Common myeloid progenitor, CD34-positive (primary cell): ENCODE measurements around the gene SYT7.

Experiments
- CTCF ChIA-PET: fragments of 350-600 bp; sonication (Branson Sonifier 250); formaldehyde crosslinking; loops from one replicate; lab custom pipeline; 2021; ENCODE audit warnings: antibody characterized with exemption; lab: Charles Lee
- POLR2A ChIA-PET: fragments of 350-600 bp; sonication (Branson Sonifier 250); formaldehyde crosslinking; loops from one replicate; lab custom pipeline; 2021; ENCODE audit warnings: antibody characterized with exemption; lab: Charles Lee
- DNase-seq, 3 donors: peaks; one replicate each; pipeline versions ENCODE4 v3.0.0 to v3.0.0-alpha.2; 2013
- H3K27ac ChIP-seq, 2 experiments: 1 replicate in 1 of 2; 2 replicates in 1 of 2; pipeline ENCODE4 v1.7.0; 2013; ENCODE audit warnings: inconsistent platforms in 2 of 2, low read length in 2 of 2, mild to moderate bottlenecking in 2 of 2, low read depth in 1 of 2, moderate library complexity in 1 of 2; ENCODE audit not compliant: severe bottlenecking in 2 of 2, insufficient read depth in 1 of 2, poor library complexity in 1 of 2
- H3K27me3 ChIP-seq, 5 experiments: replicated peaks in 2 of 5; 1 replicate in 3 of 5; 2 replicates in 2 of 5; pipeline versions ENCODE4 v1.6.1 to v1.7.0; 2013; ENCODE audit warnings: low read length in 4 of 5, mild to moderate bottlenecking in 2 of 5, moderate library complexity in 2 of 5, inconsistent platforms in 1 of 5; ENCODE audit not compliant: insufficient read depth in 5 of 5, control insufficient read depth in 4 of 5
- H3K36me3 ChIP-seq, 4 experiments: 1 replicate in 2 of 4; 2 replicates in 2 of 4; pipeline versions ENCODE4 v1.6.1 to v1.7.0; 2013; ENCODE audit warnings: low read length in 3 of 4, control low read depth in 1 of 4, mild to moderate bottlenecking in 1 of 4; ENCODE audit not compliant: control insufficient read depth in 4 of 4, insufficient read depth in 4 of 4
- H3K4me1 ChIP-seq, 4 experiments: 1 replicate in 3 of 4; 2 replicates in 1 of 4; pipeline versions ENCODE4 v1.6.1 to v1.7.1; 2013; ENCODE audit warnings: low read length in 3 of 4, mild to moderate bottlenecking in 3 of 4, control low read depth in 1 of 4, inconsistent platforms in 1 of 4, moderate library complexity in 1 of 4; ENCODE audit not compliant: control insufficient read depth in 4 of 4, insufficient read depth in 4 of 4; ENCODE audit errors: control extremely low read depth in 1 of 4
- H3K4me3 ChIP-seq, 7 experiments: 1 replicate in 4 of 7; 2 replicates in 3 of 7; pipeline versions ENCODE4 v1.5.1 to v1.7.0; 2013; ENCODE audit warnings: mild to moderate bottlenecking in 7 of 7, low read length in 6 of 7, moderate library complexity in 6 of 7, inconsistent platforms in 2 of 7, low read depth in 2 of 7, control low read depth in 1 of 7; ENCODE audit not compliant: insufficient read depth in 4 of 7, control insufficient read depth in 1 of 7; ENCODE audit errors: extremely low read depth in 1 of 7
- H3K9me3 ChIP-seq, 5 experiments: 1 replicate in 4 of 5; 2 replicates in 1 of 5; pipeline versions ENCODE4 v1.6.1 to v1.7.1; 2013; ENCODE audit warnings: low read length in 4 of 5, mild to moderate bottlenecking in 2 of 5, inconsistent platforms in 1 of 5, low read depth in 1 of 5, moderate library complexity in 1 of 5; ENCODE audit not compliant: control insufficient read depth in 4 of 5, insufficient read depth in 2 of 5; ENCODE audit errors: control extremely low read depth in 1 of 5
- WGBS: methylation state at CpG from one replicate; pipeline ENCODE4 v1.1.5; 2013; ENCODE audit not compliant: insufficient coverage; 5-methylcytosine and 5-hydroxymethylcytosine counted together

SYT7 gene

DNA sequence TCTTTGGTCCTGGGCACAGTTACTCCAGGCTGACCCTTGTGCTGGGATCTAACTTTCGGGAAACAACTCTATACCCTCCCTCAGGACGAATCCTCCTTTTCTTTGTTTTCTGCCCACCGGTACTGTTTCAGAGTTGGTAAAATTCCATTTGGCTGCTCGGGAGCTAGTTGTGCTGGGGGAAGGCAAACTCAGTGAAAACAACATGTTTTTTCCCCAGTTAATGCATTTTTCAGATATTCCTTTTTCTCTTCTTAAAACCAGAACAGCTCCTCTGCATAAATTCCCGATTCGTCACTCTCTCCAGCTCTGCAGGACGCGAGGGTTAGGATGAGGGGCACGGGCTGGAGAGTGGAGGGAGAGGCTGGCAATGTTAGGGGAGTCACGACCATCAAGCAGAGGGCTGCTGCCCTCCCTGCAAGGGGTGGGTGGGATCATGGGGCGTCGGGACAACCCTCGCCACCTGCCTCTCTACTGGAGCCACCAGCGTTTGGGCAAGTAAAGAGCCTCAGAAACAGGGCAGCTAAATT, 41.0 kb downstream of the SYT7 start:
- CTCF ChIA-PET: interaction anchor here (1.2 kb wide), 2 partner anchors 14 to 23 kb away, joined by 3 read pairs; no protein-coding TSS in a partner anchor

GRCh38 chr11:61539006-61539405, 41.9 kb downstream of the SYT7 start:
- Histone ChIP-seq H3K4me3 (no peak overlapping the region), H3K27me3 (peaks cover 0 to 41% (median 15%) of the 10 kb centered on the region in 5 experiments), H3K4me1 (peaks cover 0 to 1% (median 0%) of the 10 kb centered on the region in 4 experiments), H3K27ac (no peak overlapping the region), H3K9me3 (no peaks in the 10 kb centered on the region), H3K36me3 (no peaks in the 10 kb centered on the region)
- ChIA-PET CTCF (interaction anchor here (1.2 to 1.3 kb wide), 3 partner anchors 13 to 67 kb away, joined by 3 read pairs; no protein-coding TSS in a partner anchor), POLR2A (no interaction called here)
- DNase-seq: no peak
- WGBS: 94% methylated on average over 11 of the region's 11 CpGs

More for the DNA sequence above, 41.0 kb downstream of the SYT7 start:
- Histone ChIP-seq H3K27me3 (peaks cover 0 to 41% (median 15%) of the 10 kb centered on the region in 5 experiments), H3K36me3 (no peaks in the 10 kb centered on the region), H3K4me1 (peaks cover 0 to 1% (median 0%) of the 10 kb centered on the region in 4 experiments), H3K27ac (no peak overlapping the region), H3K4me3 (no peak overlapping the region), H3K9me3 (no peaks in the 10 kb centered on the region)
- POLR2A ChIA-PET: interaction anchor here (0.6 kb wide), 1 partner anchor 35 kb away, joined by 3 read pairs; no protein-coding TSS in a partner anchor
- 67% methylated on average over 8 of the region's 14 CpGs for WGBS
- no peak for DNase-seq

DNA sequence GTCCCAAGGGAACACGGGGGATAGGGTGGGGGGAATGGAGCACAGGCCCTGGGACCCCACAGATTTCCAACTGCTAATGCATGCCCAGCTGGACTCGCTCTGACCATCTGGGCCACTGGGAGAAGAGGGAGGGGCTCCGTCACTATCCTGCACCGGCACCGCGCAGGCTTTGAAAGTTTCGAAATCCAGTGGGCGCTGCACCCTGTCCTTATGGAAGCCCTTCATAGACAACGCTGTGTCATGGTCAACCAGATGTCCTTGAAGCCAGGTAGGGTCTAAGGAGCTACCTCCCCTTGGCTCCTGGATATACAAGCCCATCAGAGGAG, 42.3 kb downstream of the SYT7 start:
- Histone ChIP-seq H3K4me1 (peaks cover 0 to 1% (median 0%) of the 10 kb centered on the region in 4 experiments), H3K27ac (no peak overlapping the region), H3K9me3 (no peaks in the 10 kb centered on the region), H3K36me3 (no peaks in the 10 kb centered on the region), H3K4me3 (no peak overlapping the region), H3K27me3 (peaks cover 0 to 41% (median 15%) of the 10 kb centered on the region in 5 experiments)
- 93% methylated on average over 9 of the region's 9 CpGs for whole genome bisulfite sequencing
- CTCF ChIA-PET: interaction anchor here (1.2 to 1.3 kb wide), 2 partner anchors 13 to 68 kb away, joined by 3 read pairs; no protein-coding TSS in a partner anchor
- POLR2A ChIA-PET: no interaction called here
- no peak for DNase-seq

- ChIA-PET CTCF (interaction anchor here (0.8 kb wide), 1 partner anchor 20 kb away, joined by 3 read pairs; no protein-coding TSS in a partner anchor), POLR2A (no interaction called here)
- peaks cover 0 to 1% (median 0%) of the 10 kb centered on the region in 4 experiments for H3K4me1 ChIP-seq
- H3K4me3 ChIP-seq: no peak overlapping the region
- no peak overlapping the region for H3K27ac ChIP-seq
- no peaks in the 10 kb centered on the region for H3K9me3 ChIP-seq
- DNase-seq: no peak
- no peaks in the 10 kb centered on the region for H3K36me3 ChIP-seq
- peaks cover 0 to 41% (median 10%) of the 10 kb centered on the region in 5 experiments for H3K27me3 ChIP-seq
- 94% methylated on average over 7 of the region's 8 CpGs for WGBS
Observed at GRCh38 chr11:61537326-61537725, 43.5 kb downstream of the SYT7 start.

DNA sequence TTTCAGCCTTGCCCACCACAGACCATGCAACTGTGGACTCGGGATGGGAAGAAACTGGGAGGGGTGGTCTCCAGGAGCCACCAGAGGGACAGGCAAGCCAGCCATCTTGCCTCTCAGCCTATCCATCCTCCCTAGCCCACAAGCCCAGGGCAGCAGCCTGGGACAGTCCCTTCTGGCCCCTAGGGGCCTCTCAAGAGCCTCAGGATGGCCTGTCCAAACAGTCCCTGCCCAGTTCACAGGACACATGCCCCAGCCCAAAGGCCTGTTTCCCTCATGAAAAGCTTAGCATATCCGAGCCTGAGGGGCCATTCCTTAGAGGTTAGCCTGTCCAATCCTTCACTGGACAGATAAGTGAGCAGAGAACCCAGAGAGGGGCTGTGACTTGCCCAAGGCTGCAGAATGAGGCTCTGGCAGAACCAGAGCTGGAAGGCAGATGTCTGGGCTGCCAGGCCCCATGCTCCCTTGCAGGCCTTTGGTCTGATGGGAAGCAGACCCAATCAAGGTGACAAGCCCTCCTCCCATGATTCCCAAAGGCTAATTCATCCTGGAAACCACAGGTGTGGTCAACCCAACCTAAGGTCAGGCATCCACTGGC, 44.1 kb downstream of the SYT7 start:
- CTCF ChIA-PET: interaction anchor here (0.8 to 1.4 kb wide), 4 partner anchors 8 to 50 kb away, joined by 3 to 4 read pairs (median 3); no protein-coding TSS in a partner anchor
- no peak overlapping the region for H3K27ac ChIP-seq
- POLR2A ChIA-PET: no interaction called here
- H3K27me3 ChIP-seq: peaks cover 0 to 36% (median 10%) of the 10 kb centered on the region in 5 experiments
- no peaks in the 10 kb centered on the region for H3K4me1 ChIP-seq
- no peak overlapping the region for H3K4me3 ChIP-seq
- H3K9me3 ChIP-seq: no peaks in the 10 kb centered on the region
- DNase-seq: no peak
- no peaks in the 10 kb centered on the region for H3K36me3 ChIP-seq
- WGBS: 100% methylated on average over 2 of the region's 2 CpGs

DNA sequence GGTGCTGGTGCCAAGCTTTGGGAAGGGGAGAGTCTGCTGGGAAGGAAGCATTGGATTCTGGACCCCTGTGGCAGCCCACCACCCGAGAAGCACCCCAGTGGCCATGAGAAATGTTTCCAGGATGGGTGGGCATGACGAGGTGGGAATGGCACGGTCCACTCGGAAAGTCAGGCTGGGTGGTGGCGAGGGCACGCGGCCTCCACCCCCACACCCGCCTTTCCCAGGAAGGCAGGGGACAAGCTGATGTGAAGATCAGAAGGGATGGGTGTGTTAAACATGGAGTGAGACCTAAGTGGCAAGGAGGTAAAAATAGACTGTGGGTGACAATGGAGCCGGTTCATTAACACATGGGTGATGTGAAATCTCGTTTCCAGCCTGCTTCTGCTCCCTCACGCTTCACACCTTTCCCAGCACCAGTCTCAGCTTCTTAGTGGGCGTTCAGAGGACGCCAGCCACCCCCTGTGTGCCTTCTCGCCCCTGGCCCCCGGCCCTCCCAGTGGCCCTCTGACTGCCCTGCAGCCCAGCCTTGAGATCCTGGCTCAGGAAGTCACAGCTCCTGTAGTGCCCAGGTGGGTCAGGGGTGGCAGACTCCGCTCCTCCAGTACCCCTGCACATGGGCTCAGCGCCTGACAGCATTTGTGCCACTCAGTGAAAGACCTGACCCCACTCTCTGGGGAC, 44.7 kb downstream of the SYT7 start:
- Histone ChIP-seq H3K27ac (no peak overlapping the region), H3K27me3 (peaks cover 0 to 29% (median 12%) of the 10 kb centered on the region in 5 experiments), H3K36me3 (no peaks in the 10 kb centered on the region), H3K9me3 (no peaks in the 10 kb centered on the region), H3K4me1 (no peaks in the 10 kb centered on the region), H3K4me3 (no peak overlapping the region)
- ChIA-PET POLR2A (no interaction called here), CTCF (interaction anchor here (0.8 to 1.4 kb wide), 5 partner anchors 9 to 57 kb away, joined by 3 to 4 read pairs (median 3); no protein-coding TSS in a partner anchor)
- no peak for DNase-seq
- WGBS: 66% methylated on average over 4 of the region's 17 CpGs
